ENCODE measurements around the gene UBL4B.

DNA sequence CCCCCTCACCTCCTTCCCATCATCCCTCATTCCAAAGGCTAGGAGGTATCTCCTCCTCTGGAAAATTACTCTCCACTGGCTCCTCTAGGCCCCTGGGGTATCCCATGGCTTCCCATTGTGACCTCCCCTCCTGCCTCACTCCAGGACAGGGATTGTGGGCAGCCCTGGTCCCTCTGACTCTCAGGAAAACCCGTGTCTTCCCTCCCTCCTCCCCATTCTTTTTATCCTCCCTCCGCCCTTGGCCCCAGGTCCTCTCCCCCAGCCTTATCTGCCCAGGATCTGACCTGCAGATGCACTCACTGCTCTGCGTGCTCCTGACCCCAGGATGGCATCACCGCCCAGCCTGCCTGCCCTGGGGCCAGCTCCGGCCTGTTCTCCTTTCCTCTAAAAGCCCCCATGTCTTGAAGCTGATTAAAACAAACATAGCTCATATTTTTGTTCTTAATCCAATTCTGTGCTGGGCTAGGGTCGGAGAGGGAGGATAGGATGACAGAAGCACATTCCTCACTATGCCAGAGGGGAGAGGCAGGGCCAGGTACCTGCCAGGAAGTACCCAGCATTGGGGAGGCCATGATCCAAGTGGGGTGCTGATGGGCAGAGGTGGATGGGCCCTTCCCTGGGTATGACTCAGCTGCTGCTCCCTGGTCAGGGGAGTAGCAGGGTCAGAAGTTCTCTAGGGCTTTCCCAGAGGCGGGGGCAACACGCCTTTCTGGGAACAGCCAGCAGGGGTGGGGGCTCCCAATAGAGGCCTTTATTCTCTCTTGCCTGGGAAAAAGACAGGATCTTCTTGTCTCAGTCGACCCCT is 13.8 kb upstream of the UBL4B start:
- TF ChIP-seq, protein P1, sequence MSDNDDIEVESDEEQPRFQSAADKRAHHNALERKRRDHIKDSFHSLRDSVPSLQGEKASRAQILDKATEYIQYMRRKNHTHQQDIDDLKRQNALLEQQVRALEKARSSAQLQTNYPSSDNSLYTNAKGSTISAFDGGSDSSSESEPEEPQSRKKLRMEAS (IDR thresholded peaks at IDR 0.05) = no peak
- TF ChIP-seq YY1 (IDR thresholded peaks at IDR 0.05; ENCODE audit: low read depth) = no peak
- TF ChIP-seq, protein P2, sequence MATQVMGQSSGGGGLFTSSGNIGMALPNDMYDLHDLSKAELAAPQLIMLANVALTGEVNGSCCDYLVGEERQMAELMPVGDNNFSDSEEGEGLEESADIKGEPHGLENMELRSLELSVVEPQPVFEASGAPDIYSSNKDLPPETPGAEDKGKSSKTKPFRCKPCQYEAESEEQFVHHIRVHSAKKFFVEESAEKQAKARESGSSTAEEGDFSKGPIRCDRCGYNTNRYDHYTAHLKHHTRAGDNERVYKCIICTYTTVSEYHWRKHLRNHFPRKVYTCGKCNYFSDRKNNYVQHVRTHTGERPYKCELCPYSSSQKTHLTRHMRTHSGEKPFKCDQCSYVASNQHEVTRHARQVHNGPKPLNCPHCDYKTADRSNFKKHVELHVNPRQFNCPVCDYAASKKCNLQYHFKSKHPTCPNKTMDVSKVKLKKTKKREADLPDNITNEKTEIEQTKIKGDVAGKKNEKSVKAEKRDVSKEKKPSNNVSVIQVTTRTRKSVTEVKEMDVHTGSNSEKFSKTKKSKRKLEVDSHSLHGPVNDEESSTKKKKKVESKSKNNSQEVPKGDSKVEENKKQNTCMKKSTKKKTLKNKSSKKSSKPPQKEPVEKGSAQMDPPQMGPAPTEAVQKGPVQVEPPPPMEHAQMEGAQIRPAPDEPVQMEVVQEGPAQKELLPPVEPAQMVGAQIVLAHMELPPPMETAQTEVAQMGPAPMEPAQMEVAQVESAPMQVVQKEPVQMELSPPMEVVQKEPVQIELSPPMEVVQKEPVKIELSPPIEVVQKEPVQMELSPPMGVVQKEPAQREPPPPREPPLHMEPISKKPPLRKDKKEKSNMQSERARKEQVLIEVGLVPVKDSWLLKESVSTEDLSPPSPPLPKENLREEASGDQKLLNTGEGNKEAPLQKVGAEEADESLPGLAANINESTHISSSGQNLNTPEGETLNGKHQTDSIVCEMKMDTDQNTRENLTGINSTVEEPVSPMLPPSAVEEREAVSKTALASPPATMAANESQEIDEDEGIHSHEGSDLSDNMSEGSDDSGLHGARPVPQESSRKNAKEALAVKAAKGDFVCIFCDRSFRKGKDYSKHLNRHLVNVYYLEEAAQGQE (IDR thresholded peaks at IDR 0.05; ENCODE audit: low read depth) = no peak
- no peak for TF ChIP-seq EGR1 (IDR thresholded peaks at IDR 0.05)
- TF ChIP-seq RAD21 (IDR thresholded peaks at IDR 0.05; ENCODE audit: low read depth) = no peak
- TF ChIP-seq CREB1 (IDR thresholded peaks at IDR 0.05; ENCODE audit: low read depth) = no peak
- TF ChIP-seq FOXM1 (IDR thresholded peaks at IDR 0.05; ENCODE audit: borderline replicate concordance, low read depth) = no peak
- no peak for TF ChIP-seq EP300 (IDR thresholded peaks at IDR 0.05; ENCODE audit: borderline replicate concordance)
- no peak for TF ChIP-seq CEBPB (IDR thresholded peaks at IDR 0.05)
